Stomach (tissue), 9 donors: ENCODE measurements around the gene ANKS1B. TPM values are rescaled to one million over a fixed set of nuclear protein-coding genes. Genes with fewer than 3 reads are reported as not detected.

Experiments used
- DNase-seq, 2 donors: peaks; one replicate each; pipeline versions ENCODE4 v3.0.0 to v3.0.0-alpha.2; 2013 to 2019
- H3K27ac ChIP-seq, 5 donors: fragments of 200-600 bp in 4 of 5; sonication (generic) in 4 of 5; one replicate each; pipeline ENCODE4 v1.5.1; 2013 to 2019; ENCODE audit warnings: mild to moderate bottlenecking in 1 of 5, moderate library complexity in 1 of 5
- H3K27me3 ChIP-seq, 3 donors: fragments of 200-600 bp; sonication (generic); one replicate each; pipeline ENCODE4 v1.5.1; 2017 to 2019; ENCODE audit warnings: mixed run types in 1 of 3
- H3K36me3 ChIP-seq, 4 donors: fragments of 200-600 bp; sonication (generic); 1 replicate in 3 of 4; 2 replicates in 1 of 4; pipeline ENCODE4 v1.5.1; 2016 to 2019
- H3K4me1 ChIP-seq, 4 donors: fragments of 200-600 bp; sonication (generic); one replicate each; pipeline ENCODE4 v1.5.1; 2016 to 2019
- H3K4me3 ChIP-seq, 4 donors: fragments of 200-600 bp; sonication (generic) in 3 of 4; one replicate each; pipeline ENCODE4 v1.5.1; 2016 to 2019; ENCODE audit warnings: mild to moderate bottlenecking in 1 of 4
- H3K9me3 ChIP-seq, 4 donors: fragments of 200-600 bp; sonication (generic); one replicate each; pipeline ENCODE4 v1.5.1; 2016 to 2019
- EP300 ChIP-seq: sonication (generic); formaldehyde crosslinking; IDR thresholded peaks from one replicate; pipeline ENCODE4 v1.6.1; 2017; ENCODE audit warnings: antibody characterized with exemption
- POLR2A ChIP-seq, 4 donors: fragments of 450-650 bp; IDR thresholded peaks; one replicate each; pipeline ENCODE4 v1.6.1; 2016; ENCODE audit warnings: antibody characterized with exemption in 4 of 4, control low read depth in 2 of 4, mild to moderate bottlenecking in 1 of 4, moderate library complexity in 1 of 4
- POLR2AphosphoS5 ChIP-seq, 3 donors: sonication (generic); formaldehyde crosslinking; IDR thresholded peaks; one replicate each; pipeline ENCODE4 v1.6.1; 2016; ENCODE audit warnings: antibody characterized with exemption in 3 of 3
- WGBS, 5 donors: extraction: QIAGEN DNeasy Blood & Tissue Kit in 3 of 5; methylation state at CpG; one replicate each; pipeline versions ENCODE4 v1.1.5 to v1.1.7; 2013 to 2018; 5-methylcytosine and 5-hydroxymethylcytosine counted together
- intact Hi-C: fragments of 100-400 bp; cut with DNase I; formaldehyde crosslinking; loops from one replicate; pipeline ENCODE4 v1.15.1; 2023; ENCODE audit warnings: low total_unique reads
- polyA plus RNA-seq, 3 donors: library from polyadenylated mRNA; stranded (reverse); fragments of 200-250 nt; gene quantifications; one replicate each; pipeline ENCODE4 v1.2.3, GENCODE V29; 2013
- total RNA-seq, 5 donors: library from RNA; depleted of rRNA; stranded (reverse); fragments of >200 nt; gene quantifications; one replicate each; pipeline versions ENCODE4 v1.1.0 to v1.2.3, GENCODE V29; 2014 to 2016
- TF ChIP-seq, protein P1 (sequence below), 7 experiments: fragments of 450-650 bp in 4 of 7; fragments of 200-600 bp in 3 of 7; sonication (generic) in 3 of 7; IDR thresholded peaks; one replicate each; pipeline ENCODE4 v1.5.1; 2016 to 2019; ENCODE audit warnings: antibody characterized with exemption in 7 of 7, control low read depth in 2 of 7, mild to moderate bottlenecking in 1 of 7
- donor health status: healthy with polysubstance abuse.
- donor health status: Bipolar disorder and iron deficiency.
- donor health status: healthy.

Gene ANKS1B
- total and polyA plus RNA-seq, 8 donors, result 0.73 to 26.8 (median 2.2) TPM; not detected in 2

DNA sequence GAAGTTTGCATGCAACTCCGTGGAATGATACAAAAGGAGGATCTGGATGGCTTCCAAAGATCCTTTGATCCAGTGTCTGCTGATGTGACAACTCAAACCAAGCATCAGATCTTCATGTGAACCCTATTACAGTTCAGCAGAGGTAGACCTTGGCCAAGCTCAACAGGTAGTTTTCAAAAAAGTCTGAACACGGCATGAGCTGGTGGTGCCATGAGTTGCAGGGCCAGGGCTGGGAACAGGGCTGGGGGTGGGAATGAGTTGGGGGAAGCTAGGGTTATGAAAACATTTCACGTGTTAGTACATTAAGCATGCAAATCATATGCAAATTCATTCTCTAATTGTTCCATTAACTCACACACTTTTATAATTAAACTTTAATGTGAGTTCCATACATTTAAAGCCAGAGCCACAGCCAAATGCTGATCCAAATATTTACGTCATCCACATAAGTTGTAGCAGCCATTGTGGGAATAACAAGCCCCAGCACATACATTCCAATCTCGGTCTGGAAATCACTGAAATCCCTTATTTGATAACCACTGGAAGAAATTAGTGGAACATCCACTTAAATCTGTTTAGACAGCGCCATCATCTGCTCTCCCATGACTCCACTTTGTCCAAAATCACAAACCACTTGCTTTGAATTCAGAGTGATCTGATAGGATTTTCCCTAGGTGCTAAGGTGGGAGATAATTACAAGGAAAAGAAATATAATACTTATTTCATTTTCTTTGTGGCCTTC lies 1181.1 kb downstream of the ANKS1B start:
- H3K4me3 ChIP-seq, result no peak overlapping the region
- intact Hi-C loops, result no loop called here
- no peaks in the 10 kb centered on the region for H3K4me1 ChIP-seq
- peaks cover 0 to 5% (median 0%) of the 10 kb centered on the region in 3 donors for H3K27me3 ChIP-seq
- 68 to 73% (median 70%) methylated on average over 6 of the region's 6 CpGs for WGBS, 5 donors
- H3K9me3 ChIP-seq, result no peaks in the 10 kb centered on the region
- H3K27ac ChIP-seq, result no peak overlapping the region
- DNase-seq, result no peak
- no peak for TF ChIP-seq POLR2AphosphoS5 (IDR thresholded peaks at IDR 0.05)
- no peak for TF ChIP-seq POLR2A (IDR thresholded peaks at IDR 0.05)
- TF ChIP-seq, protein P1, sequence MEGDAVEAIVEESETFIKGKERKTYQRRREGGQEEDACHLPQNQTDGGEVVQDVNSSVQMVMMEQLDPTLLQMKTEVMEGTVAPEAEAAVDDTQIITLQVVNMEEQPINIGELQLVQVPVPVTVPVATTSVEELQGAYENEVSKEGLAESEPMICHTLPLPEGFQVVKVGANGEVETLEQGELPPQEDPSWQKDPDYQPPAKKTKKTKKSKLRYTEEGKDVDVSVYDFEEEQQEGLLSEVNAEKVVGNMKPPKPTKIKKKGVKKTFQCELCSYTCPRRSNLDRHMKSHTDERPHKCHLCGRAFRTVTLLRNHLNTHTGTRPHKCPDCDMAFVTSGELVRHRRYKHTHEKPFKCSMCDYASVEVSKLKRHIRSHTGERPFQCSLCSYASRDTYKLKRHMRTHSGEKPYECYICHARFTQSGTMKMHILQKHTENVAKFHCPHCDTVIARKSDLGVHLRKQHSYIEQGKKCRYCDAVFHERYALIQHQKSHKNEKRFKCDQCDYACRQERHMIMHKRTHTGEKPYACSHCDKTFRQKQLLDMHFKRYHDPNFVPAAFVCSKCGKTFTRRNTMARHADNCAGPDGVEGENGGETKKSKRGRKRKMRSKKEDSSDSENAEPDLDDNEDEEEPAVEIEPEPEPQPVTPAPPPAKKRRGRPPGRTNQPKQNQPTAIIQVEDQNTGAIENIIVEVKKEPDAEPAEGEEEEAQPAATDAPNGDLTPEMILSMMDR (IDR thresholded peaks at IDR 0.05), result no peak
- TF ChIP-seq EP300, result no peak
- no peaks in the 10 kb centered on the region for H3K36me3 ChIP-seq

DNA sequence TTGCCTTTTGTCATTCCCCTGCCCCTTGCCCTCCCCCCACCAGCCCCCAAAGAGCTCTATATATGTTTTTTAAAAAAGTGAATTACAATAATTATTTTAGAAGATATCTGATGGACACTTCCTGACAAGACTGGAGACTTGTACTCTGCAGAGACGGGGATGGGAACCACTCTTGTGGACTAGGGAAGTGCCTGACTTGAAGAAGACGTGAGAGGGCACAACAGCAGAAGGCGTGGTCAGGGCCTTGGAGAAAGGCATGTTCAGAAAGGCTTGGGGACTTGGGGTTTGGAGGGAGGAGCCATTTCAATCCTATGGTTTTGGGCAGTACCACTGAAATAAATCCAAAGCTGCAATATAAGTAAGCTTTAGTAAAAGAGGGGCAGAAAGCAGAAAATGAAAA lies 1184.9 kb downstream of the ANKS1B start:
- intact Hi-C loops, result no loop called here
- TF ChIP-seq POLR2AphosphoS5 (IDR thresholded peaks at IDR 0.05) (no peak), EP300 (no peak), POLR2A (IDR thresholded peaks at IDR 0.05) (no peak)
- TF ChIP-seq, protein P1 (IDR thresholded peaks at IDR 0.05), result no peak
- no peak for DNase-seq
- H3K27me3 ChIP-seq, result peaks cover 0 to 5% (median 0%) of the 10 kb centered on the region in 3 donors
- no peaks in the 10 kb centered on the region for H3K36me3 ChIP-seq
- no peak overlapping the region for H3K4me3 ChIP-seq
- H3K27ac ChIP-seq, result no peak overlapping the region
- WGBS, 5 donors, result 66 to 74% (median 73%) methylated on average over 3 of the region's 3 CpGs
- no peaks in the 10 kb centered on the region for H3K9me3 ChIP-seq
- no peaks in the 10 kb centered on the region for H3K4me1 ChIP-seq

DNA sequence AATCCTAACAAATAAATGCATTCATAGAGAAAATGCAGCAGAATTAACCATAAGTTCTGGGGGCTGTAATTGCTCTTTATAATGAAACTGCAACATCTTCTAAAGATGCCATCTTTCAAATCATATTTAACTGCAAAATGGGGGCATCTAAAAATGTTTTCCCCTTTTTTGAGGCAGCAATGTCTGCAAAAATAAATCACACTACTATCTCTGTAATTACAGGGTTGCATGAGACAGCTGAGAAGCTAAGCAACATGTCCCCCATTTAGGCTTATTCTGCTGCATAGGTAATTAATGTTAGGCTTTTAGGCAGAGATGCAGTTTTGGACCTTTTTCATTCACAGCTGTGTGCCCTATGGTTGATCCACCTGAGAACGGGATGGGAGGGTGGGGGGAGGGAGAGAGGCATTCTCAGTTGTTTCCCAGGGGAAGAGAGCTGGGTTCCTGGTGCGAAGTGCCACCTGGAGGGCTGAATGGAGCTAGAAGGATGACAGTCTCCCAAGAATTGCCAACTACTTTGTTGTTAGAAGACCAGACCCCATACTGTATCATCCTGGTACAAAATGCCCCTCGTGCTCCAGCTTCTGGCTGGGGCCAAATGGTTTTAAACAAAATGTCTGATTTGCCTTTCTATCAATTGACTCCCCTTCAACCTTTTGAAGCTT lies 1185.5 kb downstream of the ANKS1B start:
- Histone ChIP-seq H3K27ac (no peak overlapping the region), H3K9me3 (no peaks in the 10 kb centered on the region), H3K36me3 (no peaks in the 10 kb centered on the region), H3K27me3 (peaks cover 0 to 5% (median 0%) of the 10 kb centered on the region in 3 donors), H3K4me3 (no peak overlapping the region), H3K4me1 (no peaks in the 10 kb centered on the region)
- intact Hi-C loops, result no loop called here
- TF ChIP-seq POLR2A (IDR thresholded peaks at IDR 0.05) (no peak), POLR2AphosphoS5 (IDR thresholded peaks at IDR 0.05) (no peak), EP300 (no peak)
- TF ChIP-seq, protein P1 (IDR thresholded peaks at IDR 0.05), result no peak
- DNase-seq, result no peak
- WGBS, 5 donors, result 29 to 53% (median 42%) methylated on average over 3 of the region's 3 CpGs

DNA sequence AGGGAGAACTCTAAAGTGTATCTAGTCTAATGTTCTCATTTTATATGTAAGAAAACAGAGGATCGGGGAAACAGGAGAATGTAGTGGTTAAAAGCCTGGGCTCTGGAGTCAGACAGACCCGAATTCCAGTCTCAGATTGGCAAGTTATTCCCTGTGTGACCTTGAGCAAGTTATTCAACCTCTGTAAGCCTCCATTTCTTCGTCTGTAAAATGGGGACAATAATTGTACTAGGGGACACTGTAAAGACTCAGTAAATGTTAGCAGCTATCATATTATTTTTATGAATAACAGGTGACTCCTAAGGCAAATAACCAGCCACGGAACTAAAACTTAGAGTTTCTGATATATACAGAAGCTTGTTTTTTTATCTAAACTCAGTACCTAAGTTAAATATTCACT lies 1187.5 kb downstream of the ANKS1B start:
- intact Hi-C loops, result no loop called here

More for the DNA sequence above, 1187.5 kb downstream of the ANKS1B start:
- 68 to 73% (median 71%) methylated on average over 4 of the region's 4 CpGs for WGBS, 5 donors
- TF ChIP-seq, protein P1 (IDR thresholded peaks at IDR 0.05), result no peak
- TF ChIP-seq EP300 (no peak), POLR2AphosphoS5 (IDR thresholded peaks at IDR 0.05) (no peak), POLR2A (IDR thresholded peaks at IDR 0.05) (no peak)
- Histone ChIP-seq H3K36me3 (no peaks in the 10 kb centered on the region), H3K4me3 (no peak overlapping the region), H3K27ac (no peak overlapping the region), H3K27me3 (peaks cover 0 to 5% (median 0%) of the 10 kb centered on the region in 3 donors), H3K4me1 (no peaks in the 10 kb centered on the region), H3K9me3 (no peaks in the 10 kb centered on the region)
- DNase-seq, result no peak
